Central memory CD8-positive, alpha-beta T cell (primary cell): ENCODE measurements around the gene RPL41.

Experiments used
- ATAC-seq: fragments of 150-1000 bp; cut with Tn5 transposase; replicated peaks from 2 replicates; pipeline ENCODE4 v1.10.0; 2022; ENCODE audit warnings: mild to moderate bottlenecking, moderate FRiP score, moderate number of reproducible peaks; ENCODE audit not compliant: poor library complexity, severe bottlenecking; ENCODE audit errors: extremely low read depth
- DNase-seq, 2 donors: peaks; one replicate each; pipeline ENCODE4 v3.0.0; 2021; ENCODE audit warnings: low spot score in 2 of 2
- H3K27ac Mint-ChIP-seq: one replicate; pipeline ENCODE4 v1.8.0; 2022; ENCODE audit warnings: low read depth, mild to moderate bottlenecking, moderate library complexity, mixed read lengths
- H3K27me3 Mint-ChIP-seq: one replicate; pipeline ENCODE4 v1.8.0; 2022; ENCODE audit warnings: mixed read lengths
- H3K36me3 Mint-ChIP-seq: one replicate; pipeline ENCODE4 v1.8.0; 2022; ENCODE audit warnings: mild to moderate bottlenecking, moderate library complexity, mixed read lengths; ENCODE audit not compliant: insufficient read depth
- H3K4me1 Mint-ChIP-seq: one replicate; pipeline ENCODE4 v1.8.0; 2022; ENCODE audit warnings: mixed read lengths
- H3K4me3 Mint-ChIP-seq: one replicate; pipeline ENCODE4 v1.8.0; 2022; ENCODE audit warnings: mild to moderate bottlenecking, moderate library complexity, mixed read lengths
- H3K9me3 Mint-ChIP-seq: one replicate; pipeline ENCODE4 v1.8.0; 2022; ENCODE audit warnings: mixed read lengths

RPL41 gene

GRCh38 chr12:56121204-56121870 is 4.9 kb downstream of the RPL41 start:
- Mint-ChIP-seq H3K4me3 (no peak overlapping the region), H3K9me3 (no peaks in the 10 kb centered on the region), H3K27me3 (no peaks in the 10 kb centered on the region), H3K36me3 (peaks cover 31% of the 10 kb centered on the region), H3K27ac (no peak overlapping the region), H3K4me1 (peaks cover 40% of the 10 kb centered on the region)
- no peak for DNase-seq
- no peak for ATAC-seq

- Mint-ChIP-seq H3K4me1 (peaks cover 40% of the 10 kb centered on the region), H3K27me3 (no peaks in the 10 kb centered on the region), H3K27ac (no peak overlapping the region), H3K4me3 (no peak overlapping the region), H3K36me3 (peaks cover 21% of the 10 kb centered on the region), H3K9me3 (no peaks in the 10 kb centered on the region)
- DNase-seq, result no peak
- no peak for ATAC-seq
Measured at GRCh38 chr12:56122637-56123036, 6.2 kb downstream of the RPL41 start.

GRCh38 chr12:56124133-56124532 is 7.7 kb downstream of the RPL41 start:
- no peaks in the 10 kb centered on the region for H3K27me3 Mint-ChIP-seq
- no peak overlapping the region for H3K27ac Mint-ChIP-seq
- H3K36me3 Mint-ChIP-seq, result peaks cover 15% of the 10 kb centered on the region
- ATAC-seq, result no peak
- no peak for DNase-seq
- H3K4me3 Mint-ChIP-seq, result no peak overlapping the region
- peaks cover 38% of the 10 kb centered on the region for H3K4me1 Mint-ChIP-seq
- no peaks in the 10 kb centered on the region for H3K9me3 Mint-ChIP-seq

GRCh38 chr12:56126732-56127239 is 10.4 kb downstream of the RPL41 start:
- Mint-ChIP-seq H3K36me3 (peaks cover 31% of the 10 kb centered on the region), H3K9me3 (no peaks in the 10 kb centered on the region), H3K4me3 (no peak overlapping the region), H3K4me1 (peaks cover 56% of the 10 kb centered on the region), H3K27me3 (no peaks in the 10 kb centered on the region), H3K27ac (peak overlapping the region; percentile 97)
- no peak for ATAC-seq
- DNase-seq, result no peak

GRCh38 chr12:56127485-56127887 is 11.1 kb downstream of the RPL41 start:
- Mint-ChIP-seq H3K36me3 (peaks cover 36% of the 10 kb centered on the region), H3K9me3 (no peaks in the 10 kb centered on the region), H3K27me3 (no peaks in the 10 kb centered on the region), H3K4me1 (peaks cover 63% of the 10 kb centered on the region), H3K27ac (peak overlapping the region; percentile 97), H3K4me3 (peak overlapping the region; percentile 97)
- ATAC-seq (no peak), DNase-seq (no peak)

GRCh38 chr12:56127888-56128669 is 11.6 kb downstream of the RPL41 start, which contains the start of gene ESYT1:
Gene ESYT1, plus strand, starts transcription at chr12:56128267. Its CDS starts 53 bp downstream, at chr12:56128320.
- no peaks in the 10 kb centered on the region for H3K9me3 Mint-ChIP-seq
- ATAC-seq, result peak; percentile 95
- H3K36me3 Mint-ChIP-seq, result peaks cover 41% of the 10 kb centered on the region
- no peaks in the 10 kb centered on the region for H3K27me3 Mint-ChIP-seq
- peak; percentile 85 to 98 for DNase-seq
- peaks cover 65% of the 10 kb centered on the region for H3K4me1 Mint-ChIP-seq
- H3K27ac Mint-ChIP-seq, result peak within 1 kb of the TSS; percentile 97
- H3K4me3 Mint-ChIP-seq, result peak within 1 kb of the TSS; percentile 97

GRCh38 chr12:56128670-56129205 is 12.3 kb downstream of the RPL41 start:
- H3K27me3 Mint-ChIP-seq, result no peaks in the 10 kb centered on the region
- peak overlapping the region; percentile 97 for H3K27ac Mint-ChIP-seq
- peak; percentile 0 for ATAC-seq
- H3K9me3 Mint-ChIP-seq, result no peaks in the 10 kb centered on the region
- no peak for DNase-seq
- peaks cover 47% of the 10 kb centered on the region for H3K36me3 Mint-ChIP-seq
- peaks cover 65% of the 10 kb centered on the region for H3K4me1 Mint-ChIP-seq
- H3K4me3 Mint-ChIP-seq, result peak overlapping the region; percentile 97

- peaks cover 54% of the 10 kb centered on the region for H3K36me3 Mint-ChIP-seq
- H3K9me3 Mint-ChIP-seq, result no peaks in the 10 kb centered on the region
- no peaks in the 10 kb centered on the region for H3K27me3 Mint-ChIP-seq
- H3K27ac Mint-ChIP-seq, result peak overlapping the region; percentile 97
- DNase-seq (peak; percentile 55 to 70), ATAC-seq (peak; percentile 30)
- H3K4me1 Mint-ChIP-seq, result peaks cover 65% of the 10 kb centered on the region
- H3K4me3 Mint-ChIP-seq, result peak overlapping the region; percentile 97
Measured at GRCh38 chr12:56129206-56129941, 12.9 kb downstream of the RPL41 start.

- peaks cover 59% of the 10 kb centered on the region for H3K36me3 Mint-ChIP-seq
- peak overlapping the region; percentile 97 for H3K4me3 Mint-ChIP-seq
- H3K27me3 Mint-ChIP-seq, result no peaks in the 10 kb centered on the region
- DNase-seq (no peak), ATAC-seq (no peak)
- H3K4me1 Mint-ChIP-seq, result peaks cover 65% of the 10 kb centered on the region
- no peaks in the 10 kb centered on the region for H3K9me3 Mint-ChIP-seq
- peak overlapping the region; percentile 97 for H3K27ac Mint-ChIP-seq
Measured at GRCh38 chr12:56129942-56130495, 13.6 kb downstream of the RPL41 start.

GRCh38 chr12:56130876-56131275 is 14.4 kb downstream of the RPL41 start:
- H3K9me3 Mint-ChIP-seq, result no peaks in the 10 kb centered on the region
- H3K4me1 Mint-ChIP-seq, result peaks cover 65% of the 10 kb centered on the region
- peak overlapping the region; percentile 97 for H3K4me3 Mint-ChIP-seq
- DNase-seq, result no peak
- peaks cover 67% of the 10 kb centered on the region for H3K36me3 Mint-ChIP-seq
- ATAC-seq, result no peak
- peak overlapping the region; percentile 97 for H3K27ac Mint-ChIP-seq
- H3K27me3 Mint-ChIP-seq, result no peaks in the 10 kb centered on the region

- peaks cover 90% of the 10 kb centered on the region for H3K36me3 Mint-ChIP-seq
- no peak overlapping the region for H3K27ac Mint-ChIP-seq
- H3K9me3 Mint-ChIP-seq, result no peaks in the 10 kb centered on the region
- no peak overlapping the region for H3K4me3 Mint-ChIP-seq
- DNase-seq (no peak), ATAC-seq (no peak)
- H3K4me1 Mint-ChIP-seq, result peaks cover 46% of the 10 kb centered on the region
- no peaks in the 10 kb centered on the region for H3K27me3 Mint-ChIP-seq
Measured at GRCh38 chr12:56134897-56135296, 18.5 kb downstream of the RPL41 start.
